Measurements from ENCODE around the gene VIPAS39.

DNA sequence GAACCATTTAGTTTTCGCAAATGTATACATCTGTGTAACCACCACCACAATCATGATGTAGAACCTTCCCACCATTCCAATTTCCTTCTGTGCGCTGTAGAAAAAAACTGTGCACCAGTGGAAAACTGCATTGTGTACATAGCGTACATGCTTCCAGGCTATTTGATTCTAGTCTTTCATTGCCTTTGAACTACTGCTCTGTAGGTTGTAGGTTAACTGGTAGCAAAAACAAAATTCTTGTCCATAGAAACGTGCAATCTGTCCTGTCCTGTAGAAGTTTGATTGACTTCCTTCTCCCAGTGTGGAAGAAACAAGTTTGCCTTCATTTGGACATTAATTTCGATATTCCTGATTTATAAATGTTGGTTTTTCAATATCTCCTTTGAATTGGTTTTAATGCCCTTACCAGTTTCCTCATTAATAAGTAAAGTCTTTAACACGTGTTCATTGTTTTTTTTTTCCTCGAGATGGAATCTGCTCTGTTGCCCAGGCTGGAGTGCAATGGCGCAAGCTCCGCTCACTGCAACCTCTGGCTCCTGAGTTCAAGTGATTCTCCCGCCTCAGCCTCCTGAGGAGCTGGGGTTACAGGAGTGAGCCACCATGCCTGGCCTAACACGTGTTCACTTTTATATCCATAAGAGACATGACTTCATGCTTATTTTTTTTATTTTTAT lies 44.8 kb upstream of the VIPAS39 start:
- TF ChIP-seq CTCF (IDR thresholded peaks at IDR 0.05) (no peak), EZH2 (IDR thresholded peaks at IDR 0.05) (no peak), EZH2phosphoT487 (IDR thresholded peaks at IDR 0.05) (no peak)

All from neural progenitor cell (in vitro differentiated cells).